UCSD-AML1 (cell line): Measurements from ENCODE around the gene OR2T33.
"Not testable (repeated sequence)": the region's sequence is repeated elsewhere in the genome, so short reads cannot be mapped to it uniquely, and the experiment has no call there.

Experiments
- DNase-seq: peaks from one replicate; lab custom pipeline; 2025; ENCODE audit not compliant: unreplicated experiment; lab: John Stamatoyannopoulos, UW

Gene OR2T33, protein sequence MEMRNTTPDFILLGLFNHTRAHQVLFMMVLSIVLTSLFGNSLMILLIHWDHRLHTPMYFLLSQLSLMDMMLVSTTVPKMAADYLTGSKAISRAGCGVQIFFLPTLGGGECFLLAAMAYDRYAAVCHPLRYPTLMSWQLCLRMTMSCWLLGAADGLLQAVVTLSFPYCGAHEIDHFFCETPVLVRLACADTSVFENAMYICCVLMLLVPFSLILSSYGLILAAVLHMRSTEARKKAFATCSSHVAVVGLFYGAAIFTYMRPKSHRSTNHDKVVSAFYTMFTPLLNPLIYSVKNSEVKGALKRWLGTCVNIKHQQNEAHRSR

DNA sequence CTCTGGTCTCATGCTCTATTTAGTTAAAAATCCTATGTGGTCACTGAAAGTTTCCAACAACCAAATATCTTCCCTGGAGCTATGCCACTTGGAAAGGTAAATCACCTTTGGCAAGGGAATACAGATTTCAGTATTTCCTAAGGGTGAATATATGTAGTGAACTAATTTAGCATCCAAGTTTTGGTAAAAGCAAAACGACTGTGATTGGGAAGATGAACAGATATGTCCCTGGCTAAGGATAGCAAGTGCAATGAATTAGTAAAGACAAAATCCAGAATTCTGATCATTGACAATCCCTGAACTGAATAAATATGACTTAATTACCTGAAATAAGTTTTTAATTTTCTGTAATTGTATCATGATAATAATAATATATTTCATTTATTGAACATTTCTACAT is at the start of gene OR2T33:
TSS of gene OR2T33 (minus strand) at position 101 of the 400 bp plus-strand sequence. CDS start 4,162 bp downstream, outside the sequence.
- DNase-seq = no peak

DNA sequence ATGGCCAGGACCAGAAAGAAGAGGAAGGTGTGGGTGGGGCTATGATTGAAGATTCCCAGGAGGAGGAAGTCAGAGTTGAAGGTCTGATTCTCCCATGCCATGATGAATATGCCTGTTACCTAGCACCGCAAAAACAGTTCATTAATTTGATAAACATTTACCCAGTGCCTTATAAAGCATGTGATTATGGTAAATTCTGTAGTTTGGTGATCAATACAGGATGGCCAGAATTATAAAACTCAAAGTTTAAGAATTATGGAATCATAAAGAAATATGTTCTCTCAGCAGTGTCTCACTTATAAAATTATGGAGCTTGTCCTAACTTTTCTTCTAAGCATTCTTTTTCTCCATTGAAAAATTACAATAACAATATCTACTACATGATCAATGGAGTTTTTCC is 46.7 kb upstream of the OR2T33 start, which contains the start of gene OR2M7:
TSS of gene OR2M7 (minus strand) at position 101 of the 400 bp plus-strand sequence. CDS start at position 101, 0 bp downstream.
- no peak for DNase-seq

DNA sequence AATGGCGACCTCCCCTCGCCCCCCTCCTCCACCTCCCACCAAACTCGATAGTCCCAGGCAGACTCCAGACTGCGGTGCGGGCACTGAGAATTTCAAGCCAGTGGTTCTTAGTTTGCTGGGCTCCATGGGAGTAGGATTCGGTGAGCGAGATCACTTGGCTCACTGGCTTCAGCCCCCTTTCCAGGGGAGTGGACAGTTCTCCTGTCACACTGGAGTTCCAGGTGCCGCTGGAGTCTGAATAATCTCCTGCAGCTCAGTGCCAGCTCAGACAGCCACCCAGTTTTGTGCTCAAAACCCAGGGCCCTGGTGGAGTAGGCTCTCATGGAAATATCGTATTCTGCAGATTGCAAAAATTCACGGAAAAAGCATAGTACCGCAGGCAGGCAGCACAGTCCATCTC is 39.0 kb upstream of the OR2T33 start:
- no peak for DNase-seq

DNA sequence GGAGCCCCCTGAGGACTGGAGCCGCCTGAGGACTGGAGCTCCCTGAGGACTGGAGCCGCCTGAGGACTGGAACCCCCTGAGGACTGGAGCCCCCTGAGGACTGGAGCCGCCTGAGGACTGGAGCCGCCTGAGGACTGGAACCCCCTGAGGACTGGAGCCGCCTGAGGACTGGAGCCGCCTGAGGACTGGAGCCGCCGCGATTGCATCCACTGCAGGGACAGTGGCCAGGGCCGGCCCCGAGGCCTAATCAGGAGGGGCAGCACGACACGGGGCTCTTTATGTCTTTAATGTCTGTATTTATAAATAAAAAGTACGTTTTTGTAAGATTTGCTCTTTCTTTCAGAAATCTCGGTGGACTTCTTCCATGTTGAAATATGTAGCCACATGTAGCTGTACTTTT is 29.0 kb upstream of the OR2T33 start:
- DNase-seq = not testable (repeated sequence)

DNA sequence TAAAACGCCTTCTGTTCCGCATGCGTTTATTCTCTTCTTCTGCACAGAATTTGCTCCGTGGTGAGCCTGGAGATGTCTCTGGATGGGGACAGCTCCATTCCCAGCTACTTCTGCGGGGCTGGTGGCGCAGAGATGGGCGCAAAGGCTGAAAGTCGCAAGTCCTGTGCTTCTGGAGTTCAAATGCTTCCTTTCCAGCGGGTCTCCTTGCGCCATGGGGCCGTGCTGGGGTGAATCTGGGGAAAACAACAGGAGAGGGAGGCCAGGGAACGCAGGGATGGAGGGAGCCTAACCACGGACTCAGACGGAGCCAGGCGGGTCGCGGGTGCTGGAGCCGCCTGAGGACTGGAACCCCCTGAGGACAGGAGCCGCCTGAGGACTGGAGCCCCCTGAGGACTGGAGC is 28.3 kb upstream of the OR2T33 start:
- no peak for DNase-seq

DNA sequence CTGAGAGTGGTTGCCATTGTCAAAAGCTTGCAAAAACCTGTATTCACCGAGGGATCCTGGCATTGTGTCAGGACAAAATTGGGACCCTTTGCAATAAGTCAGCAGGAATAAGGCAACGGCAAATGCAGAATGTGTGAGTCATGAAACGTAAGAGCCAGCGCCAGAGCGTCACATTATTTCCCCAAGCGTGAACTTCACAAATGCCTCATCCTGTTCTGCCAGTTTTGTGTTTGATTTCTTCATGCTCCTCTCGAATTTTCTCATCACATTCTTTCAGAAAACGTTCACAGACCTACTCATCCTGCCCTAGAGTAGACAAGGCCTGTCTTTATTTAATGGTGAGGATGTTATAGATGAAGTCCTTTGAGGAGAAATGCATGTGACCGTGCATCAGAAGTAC is 27.9 kb upstream of the OR2T33 start:
- DNase-seq = not testable (repeated sequence)

DNA sequence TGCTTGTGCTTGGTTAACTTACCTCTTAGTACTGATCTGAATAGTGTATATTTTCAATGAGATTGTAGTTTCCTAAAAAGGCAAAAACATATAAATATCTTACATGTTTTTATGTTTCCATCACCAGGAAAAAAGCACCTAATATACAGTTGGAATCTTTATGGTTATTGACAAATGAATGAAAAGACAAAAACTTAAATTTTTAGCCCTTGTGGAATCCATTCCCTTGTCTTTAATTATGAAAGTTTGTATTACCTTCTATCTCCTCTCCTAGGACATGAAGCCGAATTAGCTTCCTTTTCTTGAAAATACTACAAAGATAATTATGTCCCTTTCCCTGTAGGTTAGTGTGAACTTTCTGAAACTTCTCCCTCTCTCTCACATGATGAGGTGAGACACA is 25.5 kb upstream of the OR2T33 start, which contains the start of gene OR2T12:
TSS of gene OR2T12 (minus strand) at position 101 of the 400 bp plus-strand sequence. CDS start 7,846 bp downstream, outside the sequence.
- no peak for DNase-seq

DNA sequence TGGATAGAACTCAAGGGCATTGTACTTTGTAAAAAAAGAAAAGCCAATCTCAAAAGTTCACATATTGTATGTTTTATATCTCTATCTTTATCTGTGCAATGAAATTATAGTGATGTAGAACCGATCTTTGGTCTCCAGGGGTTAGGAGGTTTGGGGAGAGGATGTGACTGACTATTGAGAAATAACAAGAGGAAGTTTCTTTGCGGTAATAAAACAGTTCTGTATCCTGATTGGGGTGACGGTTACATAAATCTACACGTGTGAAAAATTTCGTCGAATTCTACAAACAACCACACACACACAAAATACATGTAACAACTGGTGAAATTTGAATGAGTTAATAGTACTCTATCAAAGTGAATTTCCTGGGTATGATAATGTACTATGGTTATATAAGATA is 10.6 kb upstream of the OR2T33 start:
- no peak for DNase-seq

DNA sequence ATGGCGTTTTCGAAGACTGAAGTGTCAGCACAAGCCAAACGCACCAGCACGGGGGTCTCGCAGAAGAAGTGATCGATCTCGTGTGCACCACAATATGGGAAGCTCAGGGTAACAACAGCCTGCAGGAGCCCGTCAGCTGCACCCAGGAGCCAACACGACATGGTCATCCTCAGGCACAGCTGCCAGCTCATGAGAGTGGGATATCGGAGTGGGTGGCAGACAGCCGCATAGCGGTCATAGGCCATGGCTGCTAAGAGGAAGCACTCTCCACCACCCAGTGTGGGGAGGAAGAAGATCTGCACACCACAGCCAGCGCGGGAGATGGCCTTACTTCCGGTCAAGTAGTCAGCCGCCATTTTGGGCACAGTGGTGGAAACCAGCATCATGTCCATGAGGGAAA is 4.6 kb downstream of the OR2T33 start:
- DNase-seq = not testable (repeated sequence)

DNA sequence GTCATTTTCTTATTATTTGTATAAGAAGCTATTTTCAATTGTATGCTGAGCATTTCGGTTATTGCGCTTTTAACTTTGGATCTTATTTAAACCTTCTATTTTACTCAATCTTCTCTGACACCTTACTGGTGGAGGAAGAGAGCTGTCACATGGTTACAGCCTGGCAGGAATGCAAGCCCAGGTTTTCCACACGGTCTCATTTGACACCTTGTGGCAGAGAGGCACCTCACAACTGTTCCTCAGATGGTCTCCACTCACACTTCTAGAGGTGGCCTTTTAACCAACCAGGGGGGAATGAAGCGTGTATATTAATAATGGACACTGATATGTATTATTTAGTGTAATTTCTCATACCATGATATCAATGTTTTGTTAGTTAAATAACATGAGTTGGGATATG is 9.6 kb downstream of the OR2T33 start:
- DNase-seq = no peak

DNA sequence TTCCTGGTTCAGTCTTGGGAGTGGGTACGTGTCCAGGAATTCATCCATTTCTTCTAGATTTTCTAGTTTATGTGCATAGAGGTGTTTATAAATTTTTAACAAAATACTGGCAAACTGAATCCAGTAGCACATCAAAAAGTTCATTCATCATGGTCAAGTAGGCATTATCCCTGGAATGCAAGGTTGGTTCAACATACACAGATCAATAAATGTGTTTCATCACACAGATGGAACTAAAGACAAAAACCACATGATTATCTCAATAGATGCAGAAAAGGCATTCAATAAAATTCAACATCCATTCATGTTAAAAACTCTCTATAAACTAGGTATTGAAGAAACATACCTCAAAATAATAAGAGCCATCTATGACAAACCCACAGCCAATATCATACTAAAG is 18.5 kb downstream of the OR2T33 start:
- not testable (repeated sequence) for DNase-seq

DNA sequence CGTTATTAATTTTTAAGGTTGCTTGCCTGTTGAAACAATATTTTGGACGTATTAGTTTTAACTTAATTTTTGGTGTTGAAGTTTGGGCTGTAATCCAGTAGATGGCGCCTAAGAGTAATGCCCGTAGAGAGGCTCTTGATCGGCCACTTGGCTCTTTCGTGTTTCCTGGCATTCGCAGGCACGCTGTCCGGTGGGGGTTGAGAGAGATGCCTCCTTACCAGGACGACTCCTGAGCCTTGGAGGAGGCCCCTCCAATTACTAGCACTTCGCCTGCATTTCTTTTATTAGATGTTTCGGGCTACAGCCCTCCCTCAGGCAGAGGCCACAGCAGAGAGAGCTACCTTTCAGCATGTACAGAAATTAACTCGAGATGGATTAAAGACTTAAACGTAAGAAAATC is 34.6 kb downstream of the OR2T33 start:
- DNase-seq = peak; percentile 23

DNA sequence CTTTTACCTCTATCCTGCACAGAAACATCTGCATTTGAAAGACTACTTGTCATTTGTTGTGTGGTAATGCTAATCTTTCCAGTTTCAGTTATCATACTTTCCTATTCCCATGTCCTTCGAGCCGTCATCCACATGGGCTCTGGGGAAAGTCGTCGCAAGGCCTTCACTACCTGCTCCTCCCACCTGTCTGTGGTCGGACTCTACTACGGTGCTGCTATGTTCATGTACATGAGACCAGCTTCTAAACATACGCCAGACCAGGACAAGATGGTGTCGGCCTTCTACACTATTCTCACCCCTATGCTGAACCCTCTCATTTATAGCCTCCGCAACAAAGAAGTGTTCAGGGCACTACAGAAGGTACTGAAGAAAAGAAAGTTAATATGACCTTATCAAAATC is 38.3 kb downstream of the OR2T33 start:
- no peak for DNase-seq

DNA sequence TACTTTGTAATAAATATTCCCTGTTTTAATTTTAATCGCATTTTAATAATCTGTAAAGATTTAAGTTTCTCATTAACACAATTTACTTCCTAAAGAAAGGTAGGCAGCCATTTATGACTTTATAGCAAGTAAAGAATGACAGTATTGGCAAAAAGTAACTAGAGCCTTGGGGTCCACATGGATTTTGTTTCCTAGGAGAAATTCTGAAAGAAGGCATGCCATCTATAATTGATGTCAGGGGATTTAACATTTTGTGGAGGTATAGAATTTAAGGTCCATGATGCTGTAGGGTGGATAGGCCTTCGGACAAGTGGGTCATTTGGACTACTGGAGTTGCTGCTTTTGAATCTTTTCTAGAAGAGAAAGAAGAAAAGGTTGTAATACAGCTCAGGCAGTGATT is 46.7 kb downstream of the OR2T33 start, which contains the start of gene OR2M4:
TSS of gene OR2M4 (plus strand) at position 301 of the 400 bp plus-strand sequence. CDS start 7,512 bp downstream, outside the sequence.
- no peak for DNase-seq

DNA sequence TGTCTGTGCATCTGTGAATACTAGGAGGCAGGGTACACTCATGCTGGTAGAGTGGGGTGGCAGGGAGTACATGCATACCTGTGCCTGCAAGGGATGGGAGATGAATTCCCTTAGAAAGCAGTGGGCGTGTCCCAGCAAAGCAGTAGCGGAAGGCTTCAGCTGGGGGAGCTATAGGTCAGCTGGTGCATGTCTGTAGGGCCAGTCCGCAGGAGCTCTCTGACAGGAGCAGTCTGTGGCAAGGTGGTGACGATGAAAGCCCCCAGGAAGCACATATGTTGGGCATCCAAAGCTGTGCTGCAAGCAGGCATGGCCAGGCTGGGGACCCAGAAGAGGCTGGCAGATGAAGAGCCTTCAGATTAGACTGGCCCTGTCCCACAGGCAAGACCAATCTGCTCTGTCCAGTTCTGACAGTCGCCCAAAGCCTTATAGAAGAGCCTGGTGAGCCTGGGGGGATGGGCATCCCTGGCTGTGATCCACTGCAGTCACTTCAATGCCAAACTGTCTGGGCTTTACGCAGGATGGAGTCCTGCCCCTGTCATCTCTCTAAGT is 48.3 kb downstream of the OR2T33 start:
- DNase-seq = no peak

DNA sequence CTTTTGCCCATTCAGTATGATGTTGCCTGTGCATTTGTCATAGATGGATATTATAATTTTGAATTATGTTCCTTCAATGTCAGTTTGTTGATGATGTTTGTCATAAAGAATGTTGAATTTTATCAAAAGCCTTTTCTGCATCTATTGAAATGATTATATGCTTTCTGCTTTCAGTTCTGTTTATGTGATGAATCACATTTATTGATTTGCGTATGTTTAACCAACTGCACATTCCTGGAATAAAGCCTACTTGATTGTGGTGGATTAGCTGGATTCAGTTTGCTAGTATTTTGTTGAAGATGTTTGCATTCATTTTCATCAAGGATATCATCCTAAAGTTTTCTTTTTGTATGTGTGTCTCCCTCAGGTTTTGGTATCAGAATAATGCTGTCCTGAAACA is 52.2 kb downstream of the OR2T33 start:
- no peak for DNase-seq
